ENCODE measurements around the gene ZNF253. TPM values are rescaled to one million over a fixed set of nuclear protein-coding genes. Genes with fewer than 3 reads are reported as not detected.
"Not testable (repeated sequence)": the region's sequence is repeated elsewhere in the genome, so short reads cannot be mapped to it uniquely, and the experiment has no call there.

The ZNF253 gene
- total and polyA plus RNA-seq, 4 donors: 2.7 to 13.5 (median 4.8) TPM

- DNase-seq (peak in 2 of 3 donors; percentile 46 to 73), ATAC-seq (ENCODE audit: insufficient read depth, low FRiP score) (no peak)
- Histone ChIP-seq H3K4me1 (ENCODE audit: control insufficient read depth in 5 of 5, insufficient read depth in 5 of 5, low read length in 5 of 5) (peaks cover 0 to 24% (median 0%) of the 10 kb centered on the region in 5 donors), H3K4me3 (peak overlapping the region; percentile 61), H3K9ac (ENCODE audit: insufficient read depth in 1 of 2, low read length in 2 of 2) (peak overlapping the region; percentile 57 to 97), H3K36me3 (ENCODE audit: control insufficient read depth in 4 of 4, insufficient read depth in 4 of 4, low read length in 4 of 4) (peaks cover 0 to 4% (median 2%) of the 10 kb centered on the region in 4 donors), H3K27me3 (ENCODE audit: control insufficient read depth in 3 of 3, insufficient read depth in 3 of 3, low read length in 2 of 3) (no peaks in the 10 kb centered on the region), H3K27ac (ENCODE audit: low read depth in 1 of 2, low read length in 1 of 2) (no peak overlapping the region), H3K9me3 (ENCODE audit: control insufficient read depth in 4 of 4, insufficient read depth in 3 of 4, low read length in 3 of 4) (peaks cover 0 to 14% (median 5%) of the 10 kb centered on the region in 4 donors)
- no peak for TF ChIP-seq CTCF (IDR thresholded peaks at IDR 0.05; ENCODE audit: control extremely low read depth, extremely low read depth)
- 0 to 1% methylated on average over 9 of the region's 9 CpGs for WGBS, 2 donors
Measured at GRCh38 chr19:19900139-19900728, 34.6 kb downstream of the ZNF253 start.

GRCh38 chr19:19900729-19901444, 35.2 kb downstream of the ZNF253 start, which contains the start of gene ZNF93:
TSS of gene ZNF93 (plus strand) at chr19:19900946. CDS start at chr19:19901089, 143 bp downstream.
- WGBS, 2 donors: 1% methylated on average over 35 of the region's 35 CpGs
- H3K27me3 ChIP-seq (ENCODE audit: control insufficient read depth in 3 of 3, insufficient read depth in 3 of 3, low read length in 2 of 3): no peaks in the 10 kb centered on the region
- no peak for TF ChIP-seq CTCF (IDR thresholded peaks at IDR 0.05; ENCODE audit: control extremely low read depth, extremely low read depth)
- peak within 1 kb of the TSS; percentile 93 to 97 for H3K9ac ChIP-seq (ENCODE audit: insufficient read depth in 1 of 2, low read length in 2 of 2)
- ATAC-seq (ENCODE audit: insufficient read depth, low FRiP score) (peak; percentile 94), DNase-seq (peak; percentile 97 to 100 (median 99))
- peak within 1 kb of the TSS; percentile 61 for H3K4me3 ChIP-seq
- peak within 1 kb of the TSS; percentile 83 to 85 for H3K27ac ChIP-seq (ENCODE audit: low read depth in 1 of 2, low read length in 1 of 2)
- H3K4me1 ChIP-seq (ENCODE audit: control insufficient read depth in 5 of 5, insufficient read depth in 5 of 5, low read length in 5 of 5): peaks cover 0 to 24% (median 0%) of the 10 kb centered on the region in 5 donors
- peaks cover 0 to 3% (median 0%) of the 10 kb centered on the region in 4 donors for H3K36me3 ChIP-seq (ENCODE audit: control insufficient read depth in 4 of 4, insufficient read depth in 4 of 4, low read length in 4 of 4)
- peaks cover 0 to 14% (median 4%) of the 10 kb centered on the region in 4 donors for H3K9me3 ChIP-seq (ENCODE audit: control insufficient read depth in 4 of 4, insufficient read depth in 3 of 4, low read length in 3 of 4)

DNA sequence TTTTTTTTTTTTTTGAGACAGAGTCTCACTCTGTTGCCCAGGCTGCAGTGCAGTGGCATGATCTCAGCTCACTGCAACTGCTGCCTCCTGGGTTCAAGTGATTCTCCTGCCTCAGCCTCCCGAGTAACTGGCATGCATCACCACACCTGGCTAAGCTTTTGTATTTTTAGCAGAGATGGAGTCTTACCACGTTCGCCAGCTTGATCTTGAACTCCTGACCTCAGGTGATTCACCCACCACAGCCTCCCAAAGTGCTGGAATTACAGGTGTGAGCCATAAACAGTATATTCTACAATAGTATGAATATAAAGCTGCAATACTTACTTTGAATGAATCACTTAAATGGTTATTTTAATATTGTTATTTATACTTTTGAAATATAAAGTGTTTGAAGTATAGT, 41.9 kb downstream of the ZNF253 start:
- H3K9ac ChIP-seq (ENCODE audit: insufficient read depth in 1 of 2, low read length in 2 of 2); H3K4me3 ChIP-seq; H3K9me3 ChIP-seq (ENCODE audit: control insufficient read depth in 4 of 4, insufficient read depth in 3 of 4, low read length in 3 of 4): not testable (repeated sequence)

GRCh38 chr19:19909654-19910053, 44.0 kb downstream of the ZNF253 start:
- whole genome bisulfite sequencing, 2 donors: 91 to 94% methylated on average over 2 of the region's 2 CpGs
- no peak overlapping the region for H3K27ac ChIP-seq (ENCODE audit: low read depth in 1 of 2, low read length in 1 of 2)
- peaks cover 0 to 22% (median 0%) of the 10 kb centered on the region in 5 donors for H3K4me1 ChIP-seq (ENCODE audit: control insufficient read depth in 5 of 5, insufficient read depth in 5 of 5, low read length in 5 of 5)
- no peak overlapping the region for H3K4me3 ChIP-seq
- peaks cover 0 to 3% (median under 1%) of the 10 kb centered on the region in 4 donors for H3K36me3 ChIP-seq (ENCODE audit: control insufficient read depth in 4 of 4, insufficient read depth in 4 of 4, low read length in 4 of 4)
- TF ChIP-seq CTCF (IDR thresholded peaks at IDR 0.05; ENCODE audit: control extremely low read depth, extremely low read depth): no peak
- no peak overlapping the region for H3K9ac ChIP-seq (ENCODE audit: insufficient read depth in 1 of 2, low read length in 2 of 2)
- no peaks in the 10 kb centered on the region for H3K27me3 ChIP-seq (ENCODE audit: control insufficient read depth in 3 of 3, insufficient read depth in 3 of 3, low read length in 2 of 3)
- DNase-seq: no peak
- ATAC-seq (ENCODE audit: insufficient read depth, low FRiP score): no peak
- peaks cover 0 to 3% (median 0%) of the 10 kb centered on the region in 4 donors for H3K9me3 ChIP-seq (ENCODE audit: control insufficient read depth in 4 of 4, insufficient read depth in 3 of 4, low read length in 3 of 4)

More for the DNA sequence above, 41.9 kb downstream of the ZNF253 start:
- H3K4me1 ChIP-seq (ENCODE audit: control insufficient read depth in 5 of 5, insufficient read depth in 5 of 5, low read length in 5 of 5): peaks cover 0 to 12% (median 0%) of the 10 kb centered on the region in 5 donors
- not testable (repeated sequence) for ATAC-seq (ENCODE audit: insufficient read depth, low FRiP score); H3K27me3 ChIP-seq (ENCODE audit: control insufficient read depth in 3 of 3, insufficient read depth in 3 of 3, low read length in 2 of 3); H3K27ac ChIP-seq (ENCODE audit: low read depth in 1 of 2, low read length in 1 of 2); DNase-seq; H3K36me3 ChIP-seq (ENCODE audit: control insufficient read depth in 4 of 4, insufficient read depth in 4 of 4, low read length in 4 of 4)
- WGBS, 2 donors: 81 to 90% methylated on average over 3 of the region's 3 CpGs
